Fibroblast of peridontal ligament (primary cell): Measurements from ENCODE around the gene PGGHG.
"Not testable (repeated sequence)": the region's sequence is repeated elsewhere in the genome, so short reads cannot be mapped to it uniquely, and the experiment has no call there.

Experiments
- DNase-seq: peaks from one replicate; pipeline ENCODE4 v3.0.0-alpha.2; 2010; ENCODE audit errors: extremely low read depth

Gene PGGHG

DNA sequence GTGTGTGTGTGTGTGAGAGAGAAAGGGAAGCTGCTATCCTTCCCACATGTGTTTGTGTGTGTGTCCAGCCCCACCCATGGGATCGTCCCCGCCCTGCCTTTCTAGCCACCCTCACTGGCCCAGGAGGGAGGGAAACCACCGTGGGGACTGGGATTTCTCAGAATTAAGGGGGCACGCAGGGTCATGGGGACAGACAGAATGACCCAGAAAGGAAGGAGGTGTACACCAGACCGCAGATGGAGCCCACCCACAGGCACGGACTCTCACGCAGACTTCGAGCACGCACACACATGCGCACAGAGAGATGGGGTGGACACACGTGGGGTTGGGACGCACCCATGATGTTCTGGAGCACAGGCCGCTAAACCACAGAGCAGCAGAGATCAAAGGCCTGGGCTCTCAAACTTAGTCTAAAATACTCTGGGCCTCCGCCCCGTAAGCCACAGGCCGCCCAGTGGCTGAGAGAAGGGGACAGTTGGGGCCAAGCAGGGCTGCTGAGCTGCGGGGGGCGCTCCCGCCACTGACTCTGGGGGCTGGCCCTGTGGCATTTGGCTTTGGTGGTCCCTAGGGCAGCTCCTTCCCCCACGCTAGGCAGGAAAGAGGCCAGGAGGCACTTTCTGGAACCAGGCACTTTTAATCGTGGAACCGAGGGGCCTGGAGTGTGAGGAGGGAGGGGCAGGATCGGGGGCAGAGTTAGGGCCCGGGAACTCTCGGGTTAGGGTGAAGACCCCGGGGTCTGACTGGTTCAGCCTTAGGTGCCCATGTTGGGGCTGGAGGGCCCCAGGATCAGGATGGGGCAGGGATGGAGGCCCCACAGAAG is 8.9 kb downstream of the PGGHG start:
- DNase-seq, result peak; percentile 60

DNA sequence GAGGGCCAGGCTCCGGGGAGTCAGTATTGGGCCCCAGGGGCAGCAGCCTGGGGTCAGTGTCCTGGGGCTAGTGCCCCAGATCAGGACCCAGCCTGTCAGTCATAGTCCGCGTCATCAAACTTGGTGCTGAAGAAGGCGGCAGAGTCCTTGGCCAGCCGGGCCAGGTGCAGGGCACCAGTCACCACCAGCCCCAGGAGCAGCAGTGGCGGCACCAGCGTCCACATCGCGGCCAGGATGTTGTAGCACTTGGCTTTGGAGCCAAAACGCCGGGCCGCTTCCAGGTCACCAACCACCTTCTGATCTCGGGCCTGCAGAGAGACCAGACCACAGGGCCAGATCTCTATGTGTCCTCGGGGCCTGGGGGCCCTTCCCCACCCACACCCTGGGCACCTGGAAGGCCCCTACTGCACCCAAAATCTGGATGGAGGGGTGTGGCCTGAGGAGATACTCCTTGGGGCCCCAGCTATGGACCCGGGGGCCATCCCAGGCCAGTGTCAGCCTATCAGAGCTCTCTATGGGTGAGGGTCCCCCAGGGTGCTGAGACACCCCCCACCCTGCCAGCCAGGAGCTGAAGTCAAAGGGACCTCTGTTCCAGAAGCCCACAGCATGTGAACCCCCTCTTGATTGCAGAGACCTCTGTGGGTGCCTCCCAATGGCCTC is 9.6 kb downstream of the PGGHG start:
- DNase-seq, result no peak

DNA sequence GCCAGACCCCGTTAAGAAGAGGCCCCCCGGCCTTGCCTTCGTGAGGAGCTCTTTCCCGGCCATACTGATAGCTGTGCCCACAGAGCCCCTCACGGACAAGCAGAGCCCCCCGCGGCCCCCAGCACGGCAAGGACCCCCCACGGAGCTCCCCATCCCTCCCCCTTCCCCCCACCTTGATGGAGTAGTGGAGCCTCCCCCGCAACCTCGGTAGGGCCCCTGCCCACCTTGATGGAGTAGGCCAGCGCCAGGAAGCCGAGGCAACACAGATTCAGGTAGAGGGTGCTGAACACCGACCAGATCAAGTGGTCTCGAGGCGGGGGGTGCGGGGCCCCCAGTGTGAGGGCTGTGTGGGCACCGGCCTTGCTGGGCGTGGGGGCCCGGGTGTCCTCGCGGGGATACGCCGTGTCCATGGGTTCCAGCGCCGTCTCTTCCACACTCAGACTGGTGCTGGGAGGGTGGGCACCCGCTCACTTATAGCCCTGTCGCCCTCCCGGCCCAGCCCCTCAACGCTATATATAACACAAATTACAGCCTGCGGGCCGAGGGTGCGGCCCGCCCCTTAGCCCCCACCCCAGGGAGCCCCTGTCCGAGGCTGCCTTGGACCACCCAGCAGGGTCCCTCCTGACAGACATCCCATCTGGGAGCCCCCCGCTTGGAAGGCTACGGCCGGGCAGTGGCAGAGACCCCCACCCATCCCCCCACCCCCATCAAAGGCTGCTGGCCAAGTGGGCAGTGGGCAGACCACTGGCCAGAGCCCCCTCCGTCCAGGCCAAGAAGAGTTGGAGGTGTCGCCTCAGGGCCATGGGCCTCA is 10.4 kb downstream of the PGGHG start, which contains the start of gene IFITM5:
Gene IFITM5 (minus strand): TSS at position 446 of the 811 bp plus-strand sequence. CDS start 36 bp downstream, at position 410.
- DNase-seq, result no peak

DNA sequence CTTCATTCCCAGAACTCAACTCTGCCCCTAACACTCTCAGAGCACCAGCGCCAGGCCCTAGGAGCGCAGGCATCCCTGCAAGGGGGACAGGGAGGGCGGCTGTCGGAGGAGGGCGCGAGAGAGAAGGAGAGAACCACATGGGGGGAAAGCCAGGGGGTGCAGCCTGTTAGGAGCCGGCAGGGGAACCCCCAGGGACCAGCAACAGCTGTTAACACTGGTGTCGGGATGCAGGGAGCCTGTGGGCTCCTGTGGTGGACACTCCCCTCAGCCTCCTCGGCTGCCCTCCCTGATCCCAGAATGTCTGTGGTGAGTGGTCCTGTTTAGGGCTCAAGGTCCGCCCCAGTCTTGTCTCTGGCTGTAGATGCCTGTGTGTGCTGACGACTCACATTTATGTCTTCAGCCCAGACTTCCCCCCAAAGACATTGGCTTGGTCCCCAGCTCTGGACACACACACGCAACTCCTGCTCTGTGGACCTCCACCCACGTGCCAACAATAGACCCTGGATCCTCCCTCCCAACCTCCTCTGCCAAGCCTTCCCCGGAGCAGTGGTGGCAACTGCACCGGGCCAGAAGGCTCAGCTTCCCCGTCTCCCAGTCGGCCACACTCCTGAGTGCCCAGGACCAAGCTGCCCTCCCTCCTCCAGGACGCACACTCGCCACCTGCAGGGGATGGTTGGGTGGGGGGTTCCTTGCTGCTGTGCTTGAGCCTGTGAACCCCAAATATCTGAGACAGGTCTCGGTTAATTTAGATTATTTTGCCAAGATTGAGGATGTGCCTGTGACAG is 11.2 kb downstream of the PGGHG start:
- no peak for DNase-seq

DNA sequence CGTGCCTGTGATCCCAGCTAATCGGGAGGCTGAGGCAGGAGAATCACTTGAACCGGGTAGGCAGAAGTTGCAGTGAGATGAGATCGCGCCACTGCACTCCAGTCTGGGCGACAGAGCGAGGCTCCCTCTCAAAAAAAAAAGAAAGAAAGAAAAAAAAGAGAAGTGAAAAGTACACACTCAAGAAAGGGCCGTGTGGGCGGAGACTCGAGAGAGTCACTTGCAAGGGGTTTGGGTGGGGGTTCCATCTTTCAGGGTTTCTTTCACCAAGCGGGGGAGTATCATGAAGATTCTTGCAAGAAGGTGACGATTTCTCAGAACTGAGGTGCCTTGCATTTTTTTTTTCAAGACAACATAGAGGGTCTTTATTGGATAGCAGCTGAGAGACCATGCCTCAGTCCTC is 14.4 kb downstream of the PGGHG start:
- no peak for DNase-seq

DNA sequence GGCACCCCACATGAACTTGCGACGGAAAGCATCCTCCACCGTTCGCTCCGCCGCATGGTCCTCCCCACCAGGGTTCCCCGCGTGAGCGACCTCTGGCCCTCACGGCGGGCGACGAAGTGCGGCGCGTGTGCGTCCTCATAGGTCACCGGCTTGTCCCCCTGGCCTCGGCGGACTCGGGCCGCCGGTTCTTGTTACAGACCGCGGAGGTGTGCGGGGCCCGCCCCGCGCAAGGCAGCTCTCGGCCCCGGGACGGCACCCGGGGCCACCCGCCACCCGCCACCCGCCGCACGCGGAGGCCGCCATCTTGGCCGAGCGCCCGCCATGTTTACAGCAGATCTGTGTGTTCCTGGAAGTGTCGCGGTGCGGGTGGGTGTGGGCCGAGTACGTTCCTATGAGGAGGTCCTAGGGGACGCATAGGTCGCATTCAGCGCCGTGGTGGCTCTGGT is 15.2 kb downstream of the PGGHG start:
- no peak for DNase-seq

DNA sequence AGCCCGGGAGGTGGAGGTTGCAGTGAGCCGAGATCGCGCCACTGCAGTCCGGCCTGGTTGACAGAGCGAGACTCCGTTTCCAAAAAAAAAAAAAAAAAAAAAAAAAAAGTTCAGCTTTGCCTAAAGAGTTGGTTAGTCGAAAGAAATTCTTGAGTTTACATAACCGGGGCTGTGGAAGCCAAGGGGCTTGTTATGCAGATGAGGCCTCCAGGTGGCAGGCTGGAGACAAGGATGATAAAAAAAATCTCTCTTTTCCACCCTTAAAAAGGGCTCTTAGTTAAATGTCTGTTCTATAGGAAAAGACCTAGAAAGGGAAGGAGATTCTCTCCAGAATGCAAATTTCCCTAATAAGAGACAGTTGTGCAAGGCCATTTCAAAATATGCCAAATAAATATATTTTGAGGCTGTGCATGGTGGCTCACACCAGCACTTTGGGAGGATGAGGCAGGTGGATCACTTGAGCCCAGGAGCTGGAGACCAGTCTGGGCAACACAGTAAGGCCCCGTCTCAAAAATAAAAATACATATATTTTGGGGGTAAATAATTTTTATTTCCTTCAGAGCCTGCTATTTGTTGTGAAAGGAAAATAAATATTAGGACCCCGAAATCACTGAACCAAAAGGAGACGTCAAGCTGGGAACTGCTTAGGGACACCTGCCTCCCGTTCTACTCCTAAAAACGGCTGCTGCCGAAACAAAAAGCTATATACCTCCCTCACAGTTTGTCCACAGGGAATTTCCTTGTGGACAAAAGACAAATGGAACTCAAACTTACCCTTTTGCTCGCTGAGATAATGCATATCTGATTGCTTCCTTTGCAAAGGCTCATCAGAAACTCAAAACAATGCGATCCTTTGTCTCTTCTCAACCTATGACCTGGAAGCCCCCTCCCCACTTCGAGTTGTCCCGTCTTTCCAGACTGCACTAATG is 16.3 kb downstream of the PGGHG start:
- peak; percentile 88 for DNase-seq

DNA sequence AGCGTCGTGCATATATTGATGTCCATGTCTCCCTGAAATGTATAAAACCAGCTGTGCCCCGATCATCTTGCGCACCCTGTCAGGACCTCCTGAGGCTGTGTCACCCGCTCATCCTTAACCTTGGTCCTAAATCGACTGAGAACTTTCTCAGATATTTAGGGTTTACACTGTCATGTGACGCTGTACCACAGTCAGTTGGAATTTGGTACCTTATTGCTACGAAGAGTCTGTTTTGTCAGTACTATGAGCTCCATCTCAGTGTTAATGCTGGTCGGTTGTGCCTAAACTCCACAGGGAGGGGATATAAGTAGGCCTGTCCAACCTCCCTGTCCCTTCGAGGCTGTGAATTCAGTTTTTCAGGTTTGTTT is 16.9 kb downstream of the PGGHG start:
- no peak for DNase-seq

DNA sequence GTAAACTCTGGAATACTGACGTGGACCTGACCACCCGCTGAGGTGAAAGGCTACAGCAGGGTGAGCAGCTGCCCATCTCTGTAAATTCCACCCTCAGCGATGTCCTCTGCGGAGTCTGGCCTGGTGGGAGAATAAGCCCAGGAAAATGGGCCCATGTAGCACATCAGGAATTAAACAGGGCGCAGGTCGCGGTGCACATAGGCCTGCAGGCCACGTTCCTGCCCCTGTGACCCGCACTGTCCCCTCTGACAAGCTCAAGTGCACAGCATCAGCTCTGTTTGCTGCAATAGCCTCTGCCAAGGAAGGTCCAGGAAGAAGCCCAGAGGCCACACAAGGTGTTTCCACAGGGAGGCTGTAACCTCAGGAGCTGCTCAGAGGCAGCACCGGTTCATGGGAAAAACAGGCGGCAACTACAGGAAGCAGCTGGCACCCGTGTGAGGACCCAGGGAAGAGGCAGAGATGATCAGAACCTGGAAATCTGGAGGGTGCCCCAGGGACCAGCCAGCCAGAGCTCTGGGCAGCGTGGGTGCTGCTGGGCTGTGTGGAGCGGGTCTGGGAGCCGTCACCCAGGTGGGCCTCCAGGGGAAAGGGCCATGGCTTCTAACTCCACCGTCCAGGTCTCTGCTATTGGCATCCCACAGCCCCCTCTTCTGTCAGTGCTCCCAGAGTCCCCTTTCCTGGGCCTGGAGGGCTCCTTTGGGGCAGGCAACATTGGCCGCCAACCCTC is 17.9 kb downstream of the PGGHG start:
- no peak for DNase-seq

DNA sequence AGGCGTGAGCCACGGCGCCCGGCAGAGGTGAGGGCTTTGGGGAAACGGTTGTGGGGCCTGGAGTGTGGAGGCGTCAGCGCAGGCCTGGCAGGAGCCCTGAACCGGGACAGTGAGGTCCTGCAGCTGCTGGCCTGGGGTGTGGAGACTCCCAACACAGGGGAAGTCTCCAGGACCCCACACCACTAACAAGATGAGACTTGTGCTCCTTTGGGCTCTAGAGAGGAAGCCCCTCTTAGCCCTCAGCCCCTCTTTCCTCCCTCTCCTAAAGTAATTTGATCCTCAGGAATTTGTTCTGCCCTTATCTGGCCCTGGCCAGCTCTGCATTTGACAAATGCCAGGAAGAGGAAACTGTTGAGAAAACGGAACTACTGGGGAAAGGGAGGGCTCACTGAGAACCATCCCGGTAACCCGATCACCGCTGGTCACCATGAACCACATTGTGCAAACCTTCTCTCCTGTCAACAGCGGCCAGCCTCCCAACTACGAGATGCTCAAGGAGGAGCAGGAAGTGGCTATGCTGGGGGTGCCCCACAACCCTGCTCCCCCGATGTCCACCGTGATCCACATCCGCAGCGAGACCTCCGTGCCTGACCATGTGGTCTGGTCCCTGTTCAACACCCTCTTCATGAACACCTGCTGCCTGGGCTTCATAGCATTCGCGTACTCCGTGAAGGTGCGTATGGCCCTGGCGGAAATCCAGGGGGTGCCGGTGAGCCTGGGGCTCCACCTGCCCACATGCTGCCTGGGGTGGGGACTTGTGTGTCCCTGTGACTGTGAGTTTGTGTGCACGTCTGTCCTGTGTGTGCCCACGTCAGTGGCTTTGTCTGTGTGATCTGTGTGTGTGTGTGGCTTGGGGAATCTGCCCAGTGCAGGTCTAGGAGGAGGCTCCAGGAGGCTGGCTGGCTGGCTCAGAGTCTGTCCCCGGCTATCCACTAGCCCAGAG is 19.1 kb downstream of the PGGHG start, which contains the start of gene IFITM2:
Gene IFITM2 (plus strand): TSS at position 51 of the 943 bp plus-strand sequence. CDS start 377 bp downstream, at position 428.
- DNase-seq, result peak; percentile 87

DNA sequence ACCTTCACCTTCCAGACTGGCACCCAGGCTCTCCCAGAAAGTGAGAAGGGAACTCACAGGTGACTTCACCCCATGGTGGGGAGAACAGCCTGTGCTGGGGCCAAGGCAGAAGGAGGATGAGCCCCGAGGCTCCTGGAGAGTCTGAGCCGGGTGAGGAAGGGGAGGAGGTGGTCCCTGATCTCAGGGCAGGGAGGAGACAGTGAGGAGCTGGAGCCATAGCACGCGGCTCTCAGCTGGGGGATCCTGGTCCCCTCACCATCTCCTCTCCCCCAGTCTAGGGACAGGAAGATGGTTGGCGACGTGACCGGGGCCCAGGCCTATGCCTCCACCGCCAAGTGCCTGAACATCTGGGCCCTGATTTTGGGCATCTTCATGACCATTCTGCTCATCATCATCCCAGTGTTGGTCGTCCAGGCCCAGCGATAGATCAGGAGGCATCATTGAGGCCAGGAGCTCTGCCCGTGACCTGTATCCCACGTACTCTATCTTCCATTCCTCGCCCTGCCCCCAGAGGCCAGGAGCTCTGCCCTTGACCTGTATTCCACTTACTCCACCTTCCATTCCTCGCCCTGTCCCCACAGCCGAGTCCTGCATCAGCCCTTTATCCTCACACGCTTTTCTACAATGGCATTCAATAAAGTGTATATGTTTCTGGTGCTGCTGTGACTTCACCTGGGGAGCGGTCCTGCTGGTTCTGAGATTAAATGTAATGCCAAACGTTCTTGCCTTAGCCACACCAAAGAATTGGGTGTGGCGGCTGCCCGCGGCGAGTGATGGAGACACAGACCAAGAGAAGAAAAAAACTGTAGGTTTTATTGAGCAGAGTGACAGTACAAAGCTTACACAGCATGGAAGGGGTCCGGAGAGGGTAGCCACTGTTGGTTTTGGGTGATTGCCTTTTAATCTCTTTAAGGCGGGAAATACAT is 20.1 kb downstream of the PGGHG start:
- DNase-seq, result not testable (repeated sequence)

DNA sequence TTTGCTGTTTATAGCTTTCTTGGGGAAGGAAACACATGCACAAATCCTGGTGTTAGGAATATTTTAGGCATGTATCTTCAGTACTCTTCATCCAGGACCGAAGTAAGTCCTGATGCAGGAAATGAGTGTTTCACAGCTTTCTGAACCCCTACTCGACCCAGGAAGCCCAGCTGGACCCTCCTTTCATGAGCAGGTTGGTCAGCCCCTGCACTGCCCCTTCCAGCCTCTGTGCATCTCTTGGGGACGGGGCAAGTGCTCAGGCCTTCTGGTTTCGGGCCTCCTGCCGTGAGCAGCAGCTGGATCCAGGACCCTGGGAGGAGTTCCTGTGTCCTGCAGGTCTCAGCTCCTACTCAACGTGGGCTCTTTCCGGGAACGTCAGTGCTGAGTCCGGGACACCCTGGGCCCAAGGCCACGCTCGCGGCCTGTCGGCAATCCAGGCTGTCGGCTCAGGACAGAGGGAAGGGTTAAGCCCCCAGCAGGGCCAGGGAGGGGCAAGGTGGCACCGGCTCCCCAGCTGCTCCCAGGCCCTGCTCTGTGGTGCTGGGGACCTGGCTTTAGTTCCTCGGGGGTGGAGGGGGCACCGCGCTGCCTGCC is 21.1 kb downstream of the PGGHG start:
- not testable (repeated sequence) for DNase-seq

DNA sequence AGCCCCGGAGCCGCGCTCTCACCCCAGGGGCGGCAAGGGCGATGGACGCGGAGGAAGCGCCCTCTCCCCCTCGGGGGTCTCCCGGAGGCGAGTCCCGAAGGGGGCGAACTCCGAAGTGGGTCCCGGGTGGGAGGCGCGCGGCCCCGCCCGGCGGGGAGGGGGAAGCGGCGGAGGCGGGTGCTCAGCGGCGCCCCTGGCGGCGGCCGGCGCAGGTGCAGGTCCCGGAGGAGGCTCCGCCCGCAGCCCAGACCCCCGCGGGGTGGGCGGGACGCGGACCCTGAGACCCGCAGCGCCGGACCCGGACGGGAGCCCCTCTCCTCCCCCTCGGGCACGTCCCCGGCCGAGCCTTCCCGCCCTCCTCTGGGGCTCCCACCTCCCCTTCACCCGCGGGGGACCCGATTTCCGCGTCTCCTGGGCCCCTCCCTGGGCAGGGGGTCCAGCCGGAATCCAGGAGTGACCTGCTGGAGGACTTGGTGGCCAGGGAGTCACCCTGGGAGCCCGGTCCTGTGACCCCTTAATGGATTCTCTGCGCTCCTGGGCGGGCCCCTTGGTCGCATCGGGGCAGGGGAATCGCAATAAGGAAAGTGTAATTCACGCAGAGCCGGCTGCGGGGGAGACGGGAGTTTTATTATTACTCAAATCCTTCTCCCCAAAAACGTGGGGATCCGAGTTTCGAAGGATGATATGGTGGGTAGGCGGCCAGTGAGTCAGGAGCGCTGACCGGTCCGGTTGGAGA is 22.3 kb downstream of the PGGHG start:
- not testable (repeated sequence) for DNase-seq

DNA sequence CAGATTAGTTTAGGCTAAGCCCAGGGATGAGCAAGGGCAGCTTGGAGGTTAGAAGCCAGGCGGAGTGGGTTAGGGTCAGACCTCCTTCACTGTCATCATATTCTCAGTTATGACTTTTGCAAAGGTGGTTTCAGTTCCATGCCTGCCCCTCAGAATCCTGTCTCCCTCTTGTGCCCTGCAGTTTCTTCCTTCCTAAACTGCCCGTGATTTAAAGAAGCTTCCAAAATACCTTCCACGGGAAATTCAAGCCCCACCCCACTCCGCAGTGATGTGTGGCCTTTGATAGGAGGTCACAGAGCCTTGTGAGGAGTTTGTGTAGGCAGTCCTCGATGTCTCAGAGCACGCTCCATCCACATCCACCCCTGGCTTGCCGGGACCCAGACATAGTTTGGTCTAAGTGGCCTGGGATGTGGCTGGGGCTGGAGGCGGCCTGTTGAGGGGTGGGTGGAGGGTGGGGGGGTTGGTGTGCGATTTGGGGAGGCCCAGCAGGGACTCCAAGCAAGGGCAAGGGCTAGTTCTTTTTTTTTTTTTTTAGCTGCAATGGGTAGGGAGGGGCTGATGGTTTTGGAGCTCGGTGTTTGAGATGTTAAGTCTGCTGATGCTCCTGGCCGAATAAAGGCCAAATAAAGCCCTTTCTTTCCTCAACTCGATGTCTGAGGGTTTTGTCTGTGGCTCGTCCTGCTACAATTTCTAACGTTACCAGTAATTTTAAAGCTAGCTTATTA is 23.3 kb downstream of the PGGHG start:
- DNase-seq, result no peak

DNA sequence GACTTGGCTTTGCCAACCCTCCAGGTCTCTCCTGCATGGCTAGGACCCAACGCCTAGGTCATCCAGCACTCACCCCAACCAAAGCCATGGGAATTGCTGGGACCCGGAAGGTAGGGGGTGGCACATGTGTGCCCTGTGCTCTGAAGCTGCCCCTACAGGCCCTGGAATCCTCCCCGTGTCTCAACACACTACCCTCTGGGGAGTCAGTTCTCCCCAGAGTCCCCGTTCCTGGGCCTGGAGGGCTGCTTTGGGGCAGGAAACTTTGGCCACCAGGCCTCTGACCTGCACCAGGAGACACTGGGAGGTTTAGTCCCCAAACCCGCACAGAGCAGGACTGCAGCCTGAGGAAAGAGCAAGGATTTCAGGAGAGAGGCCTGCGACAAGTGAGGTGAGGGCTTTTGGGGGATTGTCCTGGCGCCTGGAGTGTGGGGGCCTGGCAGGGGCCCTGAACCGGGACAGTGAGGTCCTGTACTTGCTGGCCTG is 24.4 kb downstream of the PGGHG start:
- no peak for DNase-seq
